NB4 (cell line): Measurements from ENCODE around the gene GRID2.

Experiments used
- POLR2A ChIP-seq: IDR thresholded peaks from 2 replicates; pipeline ENCODE4 v1.6.1; 2011; ENCODE audit warnings: mild to moderate bottlenecking; ENCODE audit not compliant: insufficient read length; ENCODE audit errors: extremely low read depth
- TF ChIP-seq, protein P1 (sequence below): IDR thresholded peaks from one replicate; pipeline ENCODE4 v1.5.1; 2012; ENCODE audit warnings: low read depth, low read length
- TF ChIP-seq, protein P2 (sequence below): IDR thresholded peaks from 2 replicates; pipeline ENCODE4 v1.6.1; 2011; ENCODE audit warnings: low read depth, low read length

DNA sequence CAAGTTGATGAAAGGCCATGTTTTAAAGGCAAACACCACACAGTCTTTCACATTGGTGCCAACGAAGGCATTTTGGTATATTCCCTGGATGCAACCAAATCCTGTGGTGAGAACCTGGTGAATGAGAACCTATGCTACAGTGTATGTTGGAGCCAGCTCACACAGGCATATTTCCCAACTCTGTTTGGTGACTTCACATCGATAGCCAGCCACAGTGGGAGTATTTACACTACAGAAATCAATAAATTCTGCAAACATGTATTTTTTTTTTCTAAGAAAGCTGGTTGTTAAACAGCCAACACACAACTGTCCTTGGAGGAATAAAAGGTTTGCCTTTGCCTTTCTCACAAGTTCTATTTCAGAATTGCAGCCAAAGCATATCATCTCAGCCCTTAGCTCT, 691.0 kb downstream of the GRID2 start:
- TF ChIP-seq, protein P1, sequence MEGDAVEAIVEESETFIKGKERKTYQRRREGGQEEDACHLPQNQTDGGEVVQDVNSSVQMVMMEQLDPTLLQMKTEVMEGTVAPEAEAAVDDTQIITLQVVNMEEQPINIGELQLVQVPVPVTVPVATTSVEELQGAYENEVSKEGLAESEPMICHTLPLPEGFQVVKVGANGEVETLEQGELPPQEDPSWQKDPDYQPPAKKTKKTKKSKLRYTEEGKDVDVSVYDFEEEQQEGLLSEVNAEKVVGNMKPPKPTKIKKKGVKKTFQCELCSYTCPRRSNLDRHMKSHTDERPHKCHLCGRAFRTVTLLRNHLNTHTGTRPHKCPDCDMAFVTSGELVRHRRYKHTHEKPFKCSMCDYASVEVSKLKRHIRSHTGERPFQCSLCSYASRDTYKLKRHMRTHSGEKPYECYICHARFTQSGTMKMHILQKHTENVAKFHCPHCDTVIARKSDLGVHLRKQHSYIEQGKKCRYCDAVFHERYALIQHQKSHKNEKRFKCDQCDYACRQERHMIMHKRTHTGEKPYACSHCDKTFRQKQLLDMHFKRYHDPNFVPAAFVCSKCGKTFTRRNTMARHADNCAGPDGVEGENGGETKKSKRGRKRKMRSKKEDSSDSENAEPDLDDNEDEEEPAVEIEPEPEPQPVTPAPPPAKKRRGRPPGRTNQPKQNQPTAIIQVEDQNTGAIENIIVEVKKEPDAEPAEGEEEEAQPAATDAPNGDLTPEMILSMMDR = no peak
- TF ChIP-seq POLR2A = no peak
- TF ChIP-seq, protein P2, sequence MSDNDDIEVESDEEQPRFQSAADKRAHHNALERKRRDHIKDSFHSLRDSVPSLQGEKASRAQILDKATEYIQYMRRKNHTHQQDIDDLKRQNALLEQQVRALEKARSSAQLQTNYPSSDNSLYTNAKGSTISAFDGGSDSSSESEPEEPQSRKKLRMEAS = no peak
